GM23248 (cell line): ENCODE measurements around the gene TRIM63.

Experiments used
- EZH2 ChIP-seq: fragments of 200-600 bp; sonication (generic); IDR thresholded peaks from 2 replicates; pipeline ENCODE4 v1.6.1; 2018; ENCODE audit warnings: antibody characterized with exemption, mild to moderate bottlenecking; ENCODE audit not compliant: insufficient read depth, poor library complexity, severe bottlenecking
- EZH2phosphoT487 ChIP-seq: fragments of 200-600 bp; sonication (generic); IDR thresholded peaks from 2 replicates; pipeline ENCODE4 v1.6.1; 2018; ENCODE audit warnings: antibody characterized with exemption, moderate library complexity, mild to moderate bottlenecking, low read depth; ENCODE audit not compliant: insufficient read depth

DNA sequence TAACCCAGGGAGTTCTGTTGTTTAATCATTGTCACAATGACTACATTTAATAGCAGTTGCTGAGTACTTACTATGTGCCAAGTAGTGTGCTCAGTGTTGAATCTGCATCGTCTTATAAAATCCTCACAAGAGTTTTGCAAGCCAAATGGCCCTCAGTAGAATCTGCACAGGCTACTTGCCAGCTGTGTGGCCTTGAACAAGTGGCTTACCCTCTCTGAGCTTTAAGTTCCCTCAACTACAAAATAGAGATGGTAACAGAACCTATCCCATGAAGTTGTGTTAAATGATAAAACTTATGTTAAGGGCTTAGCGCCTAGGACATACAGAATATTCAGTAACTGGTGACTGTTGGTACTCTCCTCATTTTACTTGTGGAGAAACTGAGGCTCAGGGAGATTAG is 12.4 kb downstream of the TRIM63 start:
- TF ChIP-seq EZH2 (no peak), EZH2phosphoT487 (no peak)
